H9 (cell line): ENCODE measurements around the gene KIF6. TPM values are rescaled to one million over a fixed set of nuclear protein-coding genes. Genes with fewer than 3 reads are reported as not detected.

Experiments
- DNase-seq: peaks from one replicate; pipeline ENCODE4 v3.0.0-alpha.2; 2017
- H2AFZ ChIP-seq: one replicate; pipeline ENCODE4 v1.6.1; 2013; ENCODE audit warnings: mild to moderate bottlenecking, low read length, control low read depth, moderate library complexity
- H2AK5ac ChIP-seq: 2 replicates; pipeline ENCODE4 v1.6.1; 2013; ENCODE audit warnings: low read length, control low read depth, mixed read lengths; ENCODE audit not compliant: insufficient read length
- H2BK120ac ChIP-seq: one replicate; pipeline ENCODE4 v1.6.1; 2013; ENCODE audit warnings: low read depth, mild to moderate bottlenecking, low read length, control low read depth, inconsistent platforms; ENCODE audit not compliant: poor library complexity, severe bottlenecking
- H2BK12ac ChIP-seq: 2 replicates; pipeline ENCODE4 v1.6.1; 2013; ENCODE audit warnings: low read length, control low read depth, mixed read lengths, low read depth; ENCODE audit not compliant: insufficient read length
- H2BK15ac ChIP-seq: 2 replicates; pipeline ENCODE4 v1.6.1; 2013; ENCODE audit warnings: low read depth, low read length, control low read depth
- H2BK20ac ChIP-seq: one replicate; pipeline ENCODE4 v1.6.1; 2013; ENCODE audit warnings: low read depth, mild to moderate bottlenecking, low read length, control low read depth, inconsistent platforms; ENCODE audit not compliant: poor library complexity, severe bottlenecking
- H2BK5ac ChIP-seq: 2 replicates; pipeline ENCODE4 v1.6.1; 2013; ENCODE audit warnings: low read length, control low read depth, mixed read lengths; ENCODE audit not compliant: insufficient read length
- H3K14ac ChIP-seq: 2 replicates; pipeline ENCODE4 v1.6.1; 2013; ENCODE audit warnings: low read length, control low read depth; ENCODE audit not compliant: insufficient read depth
- H3K18ac ChIP-seq: 2 replicates; pipeline ENCODE4 v1.6.1; 2013; ENCODE audit warnings: low read depth, mild to moderate bottlenecking, mixed read lengths, low read length, control low read depth; ENCODE audit not compliant: insufficient read length
- H3K23ac ChIP-seq: 2 replicates; pipeline ENCODE4 v1.6.1; 2013; ENCODE audit warnings: low read length, control low read depth, mixed read lengths, low read depth; ENCODE audit not compliant: insufficient read length
- H3K23me2 ChIP-seq: 2 replicates; pipeline ENCODE4 v1.6.1; 2013; ENCODE audit warnings: low read depth, mild to moderate bottlenecking, mixed read lengths, low read length, control low read depth; ENCODE audit not compliant: insufficient read length, poor library complexity, severe bottlenecking
- H3K27ac ChIP-seq: 2 replicates; pipeline ENCODE4 v1.5.1; 2013; ENCODE audit warnings: low read length, control low read depth, mixed read lengths, low read depth; ENCODE audit not compliant: insufficient read length
- H3K27me3 ChIP-seq: 2 replicates; pipeline ENCODE4 v1.6.1; 2013; ENCODE audit warnings: low read length, control low read depth, inconsistent platforms; ENCODE audit not compliant: insufficient read depth
- H3K4ac ChIP-seq: 2 replicates; pipeline ENCODE4 v1.6.1; 2013; ENCODE audit warnings: low read depth, mild to moderate bottlenecking, control low read depth, inconsistent platforms, low read length, moderate library complexity
- H3K4me1 ChIP-seq: 2 replicates; pipeline ENCODE4 v1.6.1; 2013; ENCODE audit warnings: low read length, control low read depth, inconsistent platforms; ENCODE audit not compliant: insufficient read depth
- H3K4me2 ChIP-seq: 2 replicates; pipeline ENCODE4 v1.6.1; 2013; ENCODE audit warnings: low read length, control low read depth, mixed read lengths; ENCODE audit not compliant: insufficient read length, insufficient read depth
- H3K56ac ChIP-seq: 2 replicates; pipeline ENCODE4 v1.6.1; 2013; ENCODE audit warnings: low read depth, mild to moderate bottlenecking, mixed read lengths, low read length, control low read depth; ENCODE audit not compliant: insufficient read length
- H3K79me1 ChIP-seq: 2 replicates; pipeline ENCODE4 v1.6.1; 2013; ENCODE audit warnings: low read depth, mild to moderate bottlenecking, moderate library complexity, low read length, control low read depth, inconsistent platforms; ENCODE audit not compliant: insufficient read depth, poor library complexity, severe bottlenecking
- H3K79me2 ChIP-seq: 2 replicates; pipeline ENCODE4 v1.6.1; 2013; ENCODE audit warnings: low read length, control low read depth, inconsistent platforms; ENCODE audit not compliant: insufficient read depth
- H3K9ac ChIP-seq: 2 replicates; pipeline ENCODE4 v1.6.1; 2013; ENCODE audit warnings: low read length, control low read depth, mixed read lengths; ENCODE audit not compliant: insufficient read length; ENCODE audit errors: extremely low read depth
- H3K9me3 ChIP-seq: one replicate; pipeline ENCODE4 v1.6.1; 2013; ENCODE audit warnings: low read depth, low read length, inconsistent platforms; ENCODE audit not compliant: control insufficient read depth
- H3T11ph ChIP-seq: one replicate; pipeline ENCODE4 v1.6.1; 2013; ENCODE audit warnings: mild to moderate bottlenecking, low read length, control low read depth, inconsistent platforms
- H4K20me1 ChIP-seq: one replicate; pipeline ENCODE4 v1.6.1; 2013; ENCODE audit not compliant: control insufficient read depth, insufficient read length, insufficient read depth
- H4K5ac ChIP-seq: 2 replicates; pipeline ENCODE4 v1.6.1; 2013; ENCODE audit warnings: low read depth, mild to moderate bottlenecking, mixed read lengths, low read length, control low read depth; ENCODE audit not compliant: insufficient read length
- H4K8ac ChIP-seq: replicated peaks from 2 replicates; pipeline ENCODE4 v1.6.1; 2013; ENCODE audit warnings: low read length, control low read depth, mixed read lengths, low read depth; ENCODE audit not compliant: insufficient read length
- H4K91ac ChIP-seq: 2 replicates; pipeline ENCODE4 v1.6.1; 2013; ENCODE audit warnings: low read depth, mild to moderate bottlenecking, moderate library complexity, mixed read lengths, low read length, control low read depth; ENCODE audit not compliant: insufficient read length
- H3K27ac Mint-ChIP-seq, 3 experiments: 2 replicates in 2 of 3; 3 replicates in 1 of 3; pipeline ENCODE4 v1.8.0; 2020 to 2021; ENCODE audit warnings: mixed read lengths in 3 of 3, mild to moderate bottlenecking in 1 of 3, moderate library complexity in 1 of 3
- H3K27me3 Mint-ChIP-seq: 2 replicates; pipeline ENCODE4 v1.8.0; 2021; ENCODE audit warnings: low read depth, mild to moderate bottlenecking, moderate library complexity, mixed read lengths
- H3K36me3 Mint-ChIP-seq, 3 experiments: 2 replicates in 2 of 3; 3 replicates in 1 of 3; pipeline ENCODE4 v1.8.0; 2020 to 2021; ENCODE audit warnings: low read depth in 3 of 3, mixed read lengths in 3 of 3; ENCODE audit not compliant: insufficient read depth in 1 of 3
- H3K4me1 Mint-ChIP-seq, 2 experiments: 2 replicates each; pipeline ENCODE4 v1.8.0; 2020; ENCODE audit warnings: mixed read lengths in 2 of 2
- H3K4me3 Mint-ChIP-seq, 2 experiments: 2 replicates in 1 of 2; 3 replicates in 1 of 2; pipeline ENCODE4 v1.8.0; 2020 to 2021; ENCODE audit warnings: mild to moderate bottlenecking in 2 of 2, mixed read lengths in 2 of 2, moderate library complexity in 1 of 2
- H3K9me3 Mint-ChIP-seq, 2 experiments: 2 replicates in 1 of 2; 3 replicates in 1 of 2; pipeline ENCODE4 v1.8.0; 2020; ENCODE audit warnings: mild to moderate bottlenecking in 2 of 2, mixed read lengths in 2 of 2, moderate library complexity in 1 of 2
- CTCF ChIP-seq: fragments of 200-600 bp; sonication (generic); conservative IDR thresholded peaks from 3 replicates; pipeline ENCODE4 v1.8.0; 2021; ENCODE audit warnings: antibody characterized with exemption, mild to moderate bottlenecking
- WGBS: extraction: QIAGEN DNeasy Blood & Tissue Kit; methylation state at CpG from one replicate; pipeline ENCODE4 v1.1.7; 2013; ENCODE audit warnings: missing lambda C conversion rate, low lambda C conversion rate, mixed read lengths; ENCODE audit not compliant: insufficient read length; ENCODE audit errors: extremely low coverage; 5-methylcytosine and 5-hydroxymethylcytosine counted together
- total RNA-seq: library from RNA; stranded (reverse); gene quantifications from 2 replicates; pipeline ENCODE4 v1.2.1, GENCODE V29; 2021

Gene KIF6
- total RNA-seq, 1 experiment from 2014 or later: 0.63 TPM

GRCh38 chr6:39470506-39470905 is 254.7 kb downstream of the KIF6 start:
- Histone ChIP-seq H3K4me2 (no peak overlapping the region), H3K79me2 (no peaks in the 10 kb centered on the region), H2BK12ac (no peak overlapping the region), H3K14ac (no peak overlapping the region), H2AK5ac (no peak overlapping the region), H3K56ac (no peak overlapping the region), H2BK5ac (no peak overlapping the region), H3K4ac (no peak overlapping the region), H3K18ac (no peak overlapping the region), H4K91ac (no peak overlapping the region), H3T11ph (no peak overlapping the region), H2BK120ac (no peak overlapping the region), H4K5ac (no peak overlapping the region), H3K27ac (no peak overlapping the region), H2BK20ac (no peak overlapping the region), H3K23me2 (no peaks in the 10 kb centered on the region), H4K8ac (no peak overlapping the region), H2AFZ (no peak overlapping the region), H3K9me3 (no peaks in the 10 kb centered on the region), H3K9ac (no peak overlapping the region), H3K23ac (no peak overlapping the region), H3K79me1 (no peaks in the 10 kb centered on the region), H3K4me1 (no peaks in the 10 kb centered on the region), H2BK15ac (no peak overlapping the region), H4K20me1 (no peaks in the 10 kb centered on the region), H3K27me3 (no peaks in the 10 kb centered on the region)
- Mint-ChIP-seq H3K36me3 (no peaks in the 10 kb centered on the region), H3K27ac (no peak overlapping the region), H3K9me3 (no peaks in the 10 kb centered on the region; a peak in 1 of 5 replicates), H3K4me1 (no peaks in the 10 kb centered on the region), H3K27me3 (no peaks in the 10 kb centered on the region; the same call in 1 of the 2 replicates), H3K4me3 (no peak overlapping the region)
- DNase-seq: no peak
- no CpG with 5 or more reads among the region's 3 CpGs for WGBS
- no peak for TF ChIP-seq CTCF
